Smooth muscle cell (in vitro differentiated cells): ENCODE measurements around the gene FLOT1. TPM values are rescaled to one million over a fixed set of nuclear protein-coding genes. Genes with fewer than 3 reads are reported as not detected.

ENCODE experiments used
- DNase-seq: peaks from one replicate; lab custom pipeline; 2025; ENCODE audit not compliant: unreplicated experiment; lab: John Stamatoyannopoulos, UW
- H2AFZ ChIP-seq: fragments of 200-600 bp; sonication (generic); 2 replicates; pipeline ENCODE4 v1.6.0; 2016; ENCODE audit warnings: antibody characterized with exemption, low read depth, mild to moderate bottlenecking
- H3F3A ChIP-seq: fragments of 200-600 bp; sonication (generic); 2 replicates; pipeline ENCODE4 v1.6.0; 2017; ENCODE audit warnings: antibody characterized with exemption, low read depth
- H3K27ac ChIP-seq: fragments of 200-600 bp; sonication (generic); 2 replicates; pipeline ENCODE4 v1.5.1; 2016; ENCODE audit warnings: low read depth, mild to moderate bottlenecking
- H3K27me3 ChIP-seq: fragments of 200-600 bp; sonication (generic); 2 replicates; pipeline ENCODE4 v1.6.1; 2016; ENCODE audit warnings: low read depth, mild to moderate bottlenecking
- H3K36me3 ChIP-seq: fragments of 200-600 bp; sonication (generic); 2 replicates; pipeline ENCODE4 v1.5.1; 2016; ENCODE audit warnings: low read depth
- H3K4me1 ChIP-seq: fragments of 200-600 bp; sonication (generic); 2 replicates; pipeline ENCODE4 v1.5.1; 2016; ENCODE audit warnings: low read depth
- H3K4me2 ChIP-seq: fragments of 200-600 bp; sonication (generic); 2 replicates; pipeline ENCODE4 v1.6.0; 2016; ENCODE audit warnings: mild to moderate bottlenecking
- H3K4me3 ChIP-seq: fragments of 200-600 bp; sonication (generic); 2 replicates; pipeline ENCODE4 v1.5.1; 2016; ENCODE audit warnings: mild to moderate bottlenecking
- H3K79me2 ChIP-seq: fragments of 200-600 bp; sonication (generic); 2 replicates; pipeline ENCODE4 v1.6.0; 2016; ENCODE audit warnings: low read depth, mild to moderate bottlenecking
- H3K9ac ChIP-seq: fragments of 200-600 bp; sonication (generic); 2 replicates; pipeline ENCODE4 v1.6.0; 2016; ENCODE audit warnings: low read depth
- H3K9me3 ChIP-seq: fragments of 200-600 bp; sonication (generic); replicated peaks from 2 replicates; pipeline ENCODE4 v1.5.1; 2016; ENCODE audit warnings: low read depth
- H4K20me1 ChIP-seq: fragments of 200-600 bp; sonication (generic); 2 replicates; pipeline ENCODE4 v1.6.0; 2016; ENCODE audit warnings: low read depth
- WGBS: methylation state at CpG from one replicate; pipeline ENCODE4 v1.1.7; 2016; ENCODE audit warnings: low lambda C conversion rate; 5-methylcytosine and 5-hydroxymethylcytosine counted together
- polyA plus RNA-seq: library from polyadenylated mRNA; unstranded; fragments of >200 nt; fragmentation: Nextera tagmentation; extraction: Ambion mirVana; gene quantifications from 2 replicates; pipeline ENCODE4 v1.2.1, GENCODE V29; 2016
- total RNA-seq: library from RNA; depleted of rRNA; stranded (reverse); fragments of >200 nt; gene quantifications from 2 replicates; pipeline ENCODE4 v1.2.3, GENCODE V29; 2014
- TF ChIP-seq, protein P1 (sequence below): fragments of 200-600 bp; sonication (generic); IDR thresholded peaks from 2 replicates; pipeline ENCODE4 v1.5.1; 2017; ENCODE audit warnings: borderline replicate concordance, mild to moderate bottlenecking, antibody characterized with exemption; ENCODE audit not compliant: insufficient read depth, poor library complexity, severe bottlenecking

The FLOT1 gene
- total and polyA plus RNA-seq, 2 experiments from 2014 or later, result 87.6 to 117 TPM

DNA sequence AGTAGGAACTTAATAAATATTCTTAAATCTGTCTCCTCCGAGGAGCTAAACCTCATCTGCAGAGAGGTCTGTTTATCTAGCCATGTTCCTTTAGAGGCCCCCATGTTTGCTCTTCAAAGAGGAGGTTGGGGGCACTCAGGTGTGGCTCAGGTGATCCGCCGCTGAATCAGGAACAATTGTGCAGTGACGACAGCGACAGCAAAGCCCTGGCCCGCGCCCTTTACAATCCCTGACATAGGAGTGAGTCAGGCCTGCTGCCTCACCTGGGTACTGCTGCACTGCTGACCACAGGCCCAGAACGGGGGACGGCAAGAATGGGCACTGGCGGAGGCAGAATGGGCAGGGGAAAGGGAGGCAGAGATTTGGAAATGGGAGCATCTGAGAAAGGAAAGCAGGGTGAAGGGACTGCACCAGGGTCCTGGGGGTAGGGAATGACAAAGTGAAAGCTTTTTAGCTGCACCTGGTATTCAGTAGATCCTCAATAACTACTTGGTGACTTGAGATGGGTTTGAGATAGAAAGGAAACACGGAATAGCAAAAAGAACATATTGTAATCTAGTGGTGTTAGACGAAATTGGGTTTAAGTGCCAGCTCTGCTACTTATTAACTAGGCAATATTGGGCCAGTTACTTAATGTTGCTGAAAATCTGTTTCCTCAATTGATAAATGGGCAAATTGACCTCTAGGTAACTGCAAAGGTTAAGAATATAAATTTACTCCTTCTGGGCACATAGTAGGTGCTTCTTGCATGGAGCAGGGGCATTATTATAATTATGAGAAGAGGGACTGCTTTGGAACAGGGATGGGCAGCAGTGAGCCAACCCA lies 7.3 kb upstream of the FLOT1 start:
- no peak for DNase-seq
- no peaks in the 10 kb centered on the region for H3K36me3 ChIP-seq
- H3K9me3 ChIP-seq, result no peaks in the 10 kb centered on the region
- peak overlapping the region; percentile 100 for H3K27ac ChIP-seq
- peaks cover 30% of the 10 kb centered on the region for H3K4me1 ChIP-seq
- H3K27me3 ChIP-seq, result no peaks in the 10 kb centered on the region
- WGBS, result 70% methylated on average over 12 of the region's 12 CpGs
- H3K79me2 ChIP-seq, result no peaks in the 10 kb centered on the region
- H3K9ac ChIP-seq, result peak overlapping the region; percentile 65
- H2AFZ ChIP-seq, result no peak overlapping the region
- TF ChIP-seq, protein P1, sequence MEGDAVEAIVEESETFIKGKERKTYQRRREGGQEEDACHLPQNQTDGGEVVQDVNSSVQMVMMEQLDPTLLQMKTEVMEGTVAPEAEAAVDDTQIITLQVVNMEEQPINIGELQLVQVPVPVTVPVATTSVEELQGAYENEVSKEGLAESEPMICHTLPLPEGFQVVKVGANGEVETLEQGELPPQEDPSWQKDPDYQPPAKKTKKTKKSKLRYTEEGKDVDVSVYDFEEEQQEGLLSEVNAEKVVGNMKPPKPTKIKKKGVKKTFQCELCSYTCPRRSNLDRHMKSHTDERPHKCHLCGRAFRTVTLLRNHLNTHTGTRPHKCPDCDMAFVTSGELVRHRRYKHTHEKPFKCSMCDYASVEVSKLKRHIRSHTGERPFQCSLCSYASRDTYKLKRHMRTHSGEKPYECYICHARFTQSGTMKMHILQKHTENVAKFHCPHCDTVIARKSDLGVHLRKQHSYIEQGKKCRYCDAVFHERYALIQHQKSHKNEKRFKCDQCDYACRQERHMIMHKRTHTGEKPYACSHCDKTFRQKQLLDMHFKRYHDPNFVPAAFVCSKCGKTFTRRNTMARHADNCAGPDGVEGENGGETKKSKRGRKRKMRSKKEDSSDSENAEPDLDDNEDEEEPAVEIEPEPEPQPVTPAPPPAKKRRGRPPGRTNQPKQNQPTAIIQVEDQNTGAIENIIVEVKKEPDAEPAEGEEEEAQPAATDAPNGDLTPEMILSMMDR, result no peak
- no peaks in the 10 kb centered on the region for H4K20me1 ChIP-seq
- H3K4me2 ChIP-seq, result peak overlapping the region; percentile 19
- no peak overlapping the region for H3K4me3 ChIP-seq
- peaks cover 42% of the 10 kb centered on the region for H3F3A ChIP-seq

DNA sequence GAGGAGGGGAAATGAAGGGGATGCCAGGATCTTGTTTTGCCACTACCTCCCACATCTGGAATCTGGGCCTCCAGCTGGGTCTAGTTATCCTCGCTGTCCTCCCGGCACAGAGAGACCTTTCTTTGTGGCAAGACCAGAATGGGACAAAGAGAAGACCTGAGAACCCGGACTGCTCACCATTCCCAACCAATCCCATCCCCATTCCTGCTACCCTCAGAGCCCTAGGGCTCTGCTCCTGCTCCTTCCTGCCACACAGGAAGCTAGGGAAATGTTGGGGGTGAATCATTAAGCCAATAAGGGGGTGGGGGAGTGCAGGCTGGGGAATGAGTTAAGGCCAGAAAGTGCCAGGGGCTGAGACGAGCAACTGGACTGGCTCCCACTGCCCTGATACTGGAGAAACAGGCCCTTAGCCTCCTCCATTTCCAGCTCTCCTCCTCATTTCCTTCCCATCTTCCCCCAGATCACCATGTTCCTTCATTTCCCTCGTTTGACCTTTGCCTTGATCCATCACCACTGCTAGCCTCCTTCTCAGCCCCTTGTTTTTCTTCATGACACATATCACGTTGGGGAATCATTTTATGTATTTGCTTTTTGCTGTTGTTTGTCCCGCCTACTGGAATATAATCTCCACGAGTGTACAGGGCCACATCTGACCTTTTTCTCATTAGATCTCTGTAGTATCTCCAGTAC lies 6.5 kb upstream of the FLOT1 start:
- DNase-seq, result no peak
- H4K20me1 ChIP-seq, result peaks cover 3% of the 10 kb centered on the region
- peak overlapping the region; percentile 100 for H3K27ac ChIP-seq
- no peaks in the 10 kb centered on the region for H3K27me3 ChIP-seq
- no peak overlapping the region for H2AFZ ChIP-seq
- no peaks in the 10 kb centered on the region for H3K9me3 ChIP-seq
- H3F3A ChIP-seq, result peaks cover 39% of the 10 kb centered on the region
- peaks cover 3% of the 10 kb centered on the region for H3K79me2 ChIP-seq
- H3K36me3 ChIP-seq, result no peaks in the 10 kb centered on the region
- H3K4me1 ChIP-seq, result peaks cover 30% of the 10 kb centered on the region
- TF ChIP-seq, protein P1, result no peak
- H3K9ac ChIP-seq, result peak overlapping the region; percentile 65
- no peak overlapping the region for H3K4me3 ChIP-seq
- H3K4me2 ChIP-seq, result peak overlapping the region; percentile 17
- 51% methylated on average over 8 of the region's 8 CpGs for WGBS

DNA sequence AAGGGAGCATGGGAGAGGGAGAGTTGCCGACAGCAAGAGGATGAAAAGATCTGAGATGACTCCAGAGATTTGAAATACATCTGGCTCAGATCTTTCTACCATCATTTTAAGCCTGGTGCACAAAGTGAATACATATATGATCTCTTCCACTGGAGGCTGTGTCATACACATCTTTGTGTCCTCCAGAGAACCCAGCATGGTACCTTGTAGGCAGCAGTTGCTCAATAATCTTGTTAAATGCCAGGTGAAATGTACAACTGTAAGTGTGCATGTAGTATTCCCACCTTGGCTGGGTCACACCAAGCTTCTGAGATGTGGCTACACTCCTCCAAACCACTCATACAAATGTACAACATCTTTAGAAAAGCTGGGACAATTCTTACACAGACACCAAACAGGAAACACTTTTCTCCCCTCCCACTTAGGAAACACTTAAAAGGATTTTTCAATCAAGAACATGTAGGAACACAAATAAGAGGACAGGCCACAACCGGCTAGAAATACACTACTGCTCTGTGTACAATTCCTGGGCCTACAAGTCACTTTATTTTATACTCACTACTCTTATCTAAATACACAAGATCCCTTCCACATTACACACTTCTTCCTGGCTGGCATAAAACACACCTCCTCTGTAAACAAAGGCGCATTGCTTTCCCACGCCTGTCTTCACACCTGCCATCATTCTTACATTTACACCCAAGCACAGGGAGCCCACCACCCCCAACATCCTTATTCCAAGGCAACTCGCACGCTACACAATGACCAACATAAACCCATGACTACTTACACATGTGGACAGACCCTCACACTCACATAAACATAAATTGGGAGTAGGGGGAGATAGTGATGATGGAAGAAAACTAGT lies 5.6 kb upstream of the FLOT1 start:
- no peak overlapping the region for H2AFZ ChIP-seq
- H3K4me3 ChIP-seq, result no peak overlapping the region
- H3K79me2 ChIP-seq, result peaks cover 12% of the 10 kb centered on the region
- TF ChIP-seq, protein P1, result no peak
- H3F3A ChIP-seq, result peaks cover 39% of the 10 kb centered on the region
- no peak overlapping the region for H3K4me2 ChIP-seq
- no peaks in the 10 kb centered on the region for H3K9me3 ChIP-seq
- 69% methylated on average over 6 of the region's 6 CpGs for WGBS
- DNase-seq, result no peak
- peak overlapping the region; percentile 65 for H3K9ac ChIP-seq
- H3K27ac ChIP-seq, result peak overlapping the region; percentile 100
- no peaks in the 10 kb centered on the region for H3K27me3 ChIP-seq
- peaks cover 26% of the 10 kb centered on the region for H3K4me1 ChIP-seq
- H3K36me3 ChIP-seq, result no peaks in the 10 kb centered on the region
- H4K20me1 ChIP-seq, result peaks cover 11% of the 10 kb centered on the region
